HepG2 (cell line): ENCODE data around the gene CHPF. TPM values are rescaled to one million over a fixed set of nuclear protein-coding genes. Genes with fewer than 3 reads are reported as not detected.

Experiments
- ARNT2 ChIP-seq: sonication (generic); formaldehyde crosslinking; IDR thresholded peaks from 2 replicates; pipeline ENCODE4 v1.8.0; 2022; ENCODE audit warnings: mild to moderate bottlenecking, low read depth, missing genetic modification reagents, moderate library complexity
- FOSL1 ChIP-seq: sonication (generic); formaldehyde crosslinking; IDR thresholded peaks from 2 replicates; pipeline ENCODE4 v1.9.0; 2021; ENCODE audit warnings: missing genetic modification reagents, borderline replicate concordance
- HOXA5 ChIP-seq: sonication (generic); formaldehyde crosslinking; IDR thresholded peaks from 2 replicates; pipeline ENCODE4 v1.4.0; 2020; ENCODE audit warnings: missing genetic modification reagents
- HOXD1 ChIP-seq: sonication (generic); formaldehyde crosslinking; IDR thresholded peaks from 2 replicates; pipeline ENCODE4 v1.5.0; 2020; ENCODE audit warnings: missing genetic modification reagents
- MBNL3 ChIP-seq: fragments of 250-450 bp; sonication (Bioruptor Pico); conservative IDR thresholded peaks from 2 replicates; pipeline ENCODE4 v1.8.0; 2022; ENCODE audit warnings: mild to moderate bottlenecking, inconsistent platforms
- MED8 ChIP-seq: sonication (generic); formaldehyde crosslinking; IDR thresholded peaks from 2 replicates; pipeline ENCODE4 v1.8.1; 2023; ENCODE audit warnings: mild to moderate bottlenecking, missing genetic modification reagents; ENCODE audit not compliant: insufficient replicate concordance
- MZF1 ChIP-seq: sonication (generic); formaldehyde crosslinking; IDR thresholded peaks from 2 replicates; pipeline ENCODE4 v1.8.1; 2023; ENCODE audit warnings: mild to moderate bottlenecking, missing genetic modification reagents, borderline replicate concordance
- PCBP1 ChIP-seq: fragments of 200-400 bp; formaldehyde crosslinking; IDR thresholded peaks from 2 replicates; pipeline ENCODE4 v1.6.1; 2017; ENCODE audit warnings: mild to moderate bottlenecking, low read depth, low read length, borderline replicate concordance
- SNAI1 ChIP-seq: sonication (generic); formaldehyde crosslinking; IDR thresholded peaks from 2 replicates; pipeline ENCODE4 v1.5.0; 2020; ENCODE audit warnings: mild to moderate bottlenecking, missing genetic modification reagents, borderline replicate concordance
- SOX5 ChIP-seq: IDR thresholded peaks from 2 replicates; pipeline ENCODE4 v1.6.1; 2016; ENCODE audit warnings: borderline replicate concordance
- ZBTB38 ChIP-seq: sonication (generic); formaldehyde crosslinking; IDR thresholded peaks from 2 replicates; pipeline ENCODE4 v1.5.1; 2020; ENCODE audit warnings: mild to moderate bottlenecking, missing genetic modification reagents
- ZFP37 ChIP-seq: sonication (generic); formaldehyde crosslinking; IDR thresholded peaks from 2 replicates; pipeline ENCODE4 v1.4.0; 2020; ENCODE audit warnings: missing genetic modification reagents, borderline replicate concordance
- ZMYM3 ChIP-seq: sonication (generic); formaldehyde crosslinking; IDR thresholded peaks from 2 replicates; pipeline ENCODE4 v1.5.1; 2020; ENCODE audit warnings: mild to moderate bottlenecking, missing genetic modification reagents
- ZNF101 ChIP-seq: sonication (generic); formaldehyde crosslinking; IDR thresholded peaks from 2 replicates; pipeline ENCODE4 v1.4.0; 2020; ENCODE audit warnings: mild to moderate bottlenecking, low read depth, missing genetic modification reagents, borderline replicate concordance
- ZNF143 ChIP-seq: sonication (generic); formaldehyde crosslinking; IDR thresholded peaks from 2 replicates; pipeline ENCODE4 v1.4.0; 2020; ENCODE audit warnings: missing genetic modification reagents
- ZNF20 ChIP-seq: sonication (generic); formaldehyde crosslinking; IDR thresholded peaks from 2 replicates; pipeline ENCODE4 v1.4.0; 2020; ENCODE audit warnings: mild to moderate bottlenecking, moderate library complexity, missing genetic modification reagents
- ZNF432 ChIP-seq: sonication (generic); formaldehyde crosslinking; IDR thresholded peaks from 2 replicates; pipeline ENCODE4 v1.5.0; 2020; ENCODE audit warnings: missing genetic modification reagents, mild to moderate bottlenecking, borderline replicate concordance
- ZNF607 ChIP-seq: sonication (generic); formaldehyde crosslinking; IDR thresholded peaks from 2 replicates; pipeline ENCODE4 v1.5.1; 2020; ENCODE audit warnings: missing genetic modification reagents, mild to moderate bottlenecking, borderline replicate concordance
- ZNF616 ChIP-seq: sonication (generic); formaldehyde crosslinking; IDR thresholded peaks from 2 replicates; pipeline ENCODE4 v1.5.0; 2020; ENCODE audit warnings: low read depth, mild to moderate bottlenecking, missing genetic modification reagents
- polyA plus RNA-seq, 8 experiments: library from polyadenylated mRNA; depleted of rRNA in 3 of 8; stranded (reverse) in 7 of 8; unstranded in 1 of 8; fragments of >200 nt; fragmentation: Illumina TruSeq in 4 of 8; extraction: Trizol in 4 of 8; gene quantifications; 2 replicates each; pipeline versions ENCODE4 v1.2.1 to v1.2.3, GENCODE V29; 2011 to 2016; ENCODE audit warnings: low read depth in 4 of 8, missing spikeins in 1 of 8, mixed read lengths in 1 of 8; ENCODE audit not compliant: insufficient read depth in 1 of 8
- total RNA-seq, 5 experiments: library from RNA; depleted of rRNA; stranded (reverse); fragments of >200 nt; fragmentation: Illumina TruSeq; extraction: Trizol; gene quantifications; 2 replicates each; pipeline ENCODE4 v1.2.3, GENCODE V29; 2016; ENCODE audit warnings: low read depth in 1 of 5
- TF ChIP-seq, protein P1 (sequence below): sonication (generic); formaldehyde crosslinking; IDR thresholded peaks from 2 replicates; pipeline ENCODE4 v1.4.0; 2020; ENCODE audit warnings: mild to moderate bottlenecking, missing genetic modification reagents
- TF ChIP-seq, protein P2 (sequence below): sonication (generic); formaldehyde crosslinking; IDR thresholded peaks from 2 replicates; pipeline ENCODE4 v1.4.0; 2020; ENCODE audit warnings: mild to moderate bottlenecking, missing genetic modification reagents
- TF ChIP-seq, protein P3 (sequence below): sonication (generic); formaldehyde crosslinking; IDR thresholded peaks from 2 replicates; pipeline ENCODE4 v1.4.0; 2020; ENCODE audit warnings: mild to moderate bottlenecking, missing genetic modification reagents
- TF ChIP-seq, protein P4 (sequence below), 2 experiments: sonication (generic) in 1 of 2; formaldehyde crosslinking in 1 of 2; IDR thresholded peaks; 2 replicates each; pipeline versions ENCODE4 v1.4.0 to v1.6.1; 2018 to 2020; ENCODE audit warnings: missing genetic modification reagents in 2 of 2, borderline replicate concordance in 1 of 2, low read depth in 1 of 2, mild to moderate bottlenecking in 1 of 2, missing biosample characterization in 1 of 2

Gene CHPF
- total and polyA plus RNA-seq, 2 of the 13 experiments (the other 11 are each of a cell fraction or from before 2014, with no cell fraction given), result 79.6 to 111 TPM

DNA sequence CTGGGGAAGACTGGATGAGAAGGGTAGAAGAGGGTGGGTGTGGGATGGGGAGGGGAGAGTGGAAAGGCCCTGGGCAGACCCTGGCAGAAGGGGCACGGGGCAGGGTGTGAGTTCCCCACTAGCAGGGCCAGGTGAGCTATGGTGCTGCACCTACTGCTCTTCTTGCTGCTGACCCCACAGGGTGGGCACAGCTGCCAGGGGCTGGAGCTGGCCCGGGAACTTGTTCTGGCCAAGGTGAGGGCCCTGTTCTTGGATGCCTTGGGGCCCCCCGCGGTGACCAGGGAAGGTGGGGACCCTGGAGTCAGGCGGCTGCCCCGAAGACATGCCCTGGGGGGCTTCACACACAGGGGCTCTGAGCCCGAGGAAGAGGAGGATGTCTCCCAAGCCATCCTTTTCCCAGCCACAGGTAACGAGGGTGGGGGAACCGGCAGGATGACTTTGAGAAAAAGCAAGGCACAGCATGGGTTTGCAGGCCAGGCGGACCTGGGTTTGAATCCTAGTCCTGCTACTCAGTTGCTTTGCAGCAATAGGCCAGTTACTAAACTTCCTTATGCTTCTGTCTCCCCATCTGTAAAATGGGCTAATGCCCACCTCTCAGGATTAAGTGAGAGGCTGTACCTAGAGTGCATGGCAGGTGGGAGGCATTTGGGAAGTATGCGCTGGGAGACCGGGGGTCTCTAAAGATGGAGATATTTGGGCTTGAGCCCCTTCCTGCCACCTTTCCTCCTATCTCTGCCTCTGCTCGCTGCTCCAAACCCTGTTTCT is 28.8 kb upstream of the CHPF start, which contains the start of gene INHA (continued):
- TF ChIP-seq, protein P1, sequence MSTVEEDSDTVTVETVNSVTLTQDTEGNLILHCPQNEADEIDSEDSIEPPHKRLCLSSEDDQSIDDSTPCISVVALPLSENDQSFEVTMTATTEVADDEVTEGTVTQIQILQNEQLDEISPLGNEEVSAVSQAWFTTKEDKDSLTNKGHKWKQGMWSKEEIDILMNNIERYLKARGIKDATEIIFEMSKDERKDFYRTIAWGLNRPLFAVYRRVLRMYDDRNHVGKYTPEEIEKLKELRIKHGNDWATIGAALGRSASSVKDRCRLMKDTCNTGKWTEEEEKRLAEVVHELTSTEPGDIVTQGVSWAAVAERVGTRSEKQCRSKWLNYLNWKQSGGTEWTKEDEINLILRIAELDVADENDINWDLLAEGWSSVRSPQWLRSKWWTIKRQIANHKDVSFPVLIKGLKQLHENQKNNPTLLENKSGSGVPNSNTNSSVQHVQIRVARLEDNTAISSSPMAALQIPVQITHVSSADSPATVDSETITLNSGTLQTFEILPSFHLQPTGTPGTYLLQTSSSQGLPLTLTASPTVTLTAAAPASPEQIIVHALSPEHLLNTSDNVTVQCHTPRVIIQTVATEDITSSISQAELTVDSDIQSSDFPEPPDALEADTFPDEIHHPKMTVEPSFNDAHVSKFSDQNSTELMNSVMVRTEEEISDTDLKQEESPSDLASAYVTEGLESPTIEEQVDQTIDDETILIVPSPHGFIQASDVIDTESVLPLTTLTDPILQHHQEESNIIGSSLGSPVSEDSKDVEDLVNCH (CRISPR knock-in tag), result no peak
- TF ChIP-seq MBNL3 (CRISPR knock-in tag) (no peak), ZMYM3 (CRISPR knock-in tag) (peak; percentile 72; the same call in 1 of the 2 replicates), ZNF607 (CRISPR knock-in tag) (0 out of 2 replicates have a peak, but pooled peaks have one; percentile 54), HOXD1 (CRISPR knock-in tag) (peak; percentile 60; the same call in 1 of the 2 replicates), HOXA5 (CRISPR knock-in tag) (no peak), SNAI1 (0 out of 2 replicates have a peak, but pooled peaks have one; percentile 0), SOX5 (CRISPR knock-in tag) (no peak), ZNF20 (CRISPR knock-in tag) (no peak), ZNF432 (CRISPR knock-in tag) (no peak), ZNF616 (CRISPR knock-in tag) (no peak), MED8 (CRISPR knock-in tag) (no peak), FOSL1 (CRISPR knock-in tag) (0 out of 2 replicates have a peak, but pooled peaks have one; percentile 9), ZNF101 (no peak), MZF1 (no peak), ZNF143 (CRISPR knock-in tag) (no peak), PCBP1 (peak; percentile 78; the same call in 1 of the 2 replicates), ARNT2 (no peak), ZFP37 (CRISPR knock-in tag) (0 out of 2 replicates have a peak, but pooled peaks have one; percentile 35), ZBTB38 (no peak)
- TF ChIP-seq, protein P2, sequence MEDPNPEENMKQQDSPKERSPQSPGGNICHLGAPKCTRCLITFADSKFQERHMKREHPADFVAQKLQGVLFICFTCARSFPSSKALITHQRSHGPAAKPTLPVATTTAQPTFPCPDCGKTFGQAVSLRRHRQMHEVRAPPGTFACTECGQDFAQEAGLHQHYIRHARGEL (CRISPR knock-in tag), result no peak
- TF ChIP-seq, protein P3, sequence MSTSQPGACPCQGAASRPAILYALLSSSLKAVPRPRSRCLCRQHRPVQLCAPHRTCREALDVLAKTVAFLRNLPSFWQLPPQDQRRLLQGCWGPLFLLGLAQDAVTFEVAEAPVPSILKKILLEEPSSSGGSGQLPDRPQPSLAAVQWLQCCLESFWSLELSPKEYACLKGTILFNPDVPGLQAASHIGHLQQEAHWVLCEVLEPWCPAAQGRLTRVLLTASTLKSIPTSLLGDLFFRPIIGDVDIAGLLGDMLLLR (CRISPR knock-in tag), result 0 out of 2 replicates have a peak, but pooled peaks have one; percentile 2
- TF ChIP-seq, protein P4, sequence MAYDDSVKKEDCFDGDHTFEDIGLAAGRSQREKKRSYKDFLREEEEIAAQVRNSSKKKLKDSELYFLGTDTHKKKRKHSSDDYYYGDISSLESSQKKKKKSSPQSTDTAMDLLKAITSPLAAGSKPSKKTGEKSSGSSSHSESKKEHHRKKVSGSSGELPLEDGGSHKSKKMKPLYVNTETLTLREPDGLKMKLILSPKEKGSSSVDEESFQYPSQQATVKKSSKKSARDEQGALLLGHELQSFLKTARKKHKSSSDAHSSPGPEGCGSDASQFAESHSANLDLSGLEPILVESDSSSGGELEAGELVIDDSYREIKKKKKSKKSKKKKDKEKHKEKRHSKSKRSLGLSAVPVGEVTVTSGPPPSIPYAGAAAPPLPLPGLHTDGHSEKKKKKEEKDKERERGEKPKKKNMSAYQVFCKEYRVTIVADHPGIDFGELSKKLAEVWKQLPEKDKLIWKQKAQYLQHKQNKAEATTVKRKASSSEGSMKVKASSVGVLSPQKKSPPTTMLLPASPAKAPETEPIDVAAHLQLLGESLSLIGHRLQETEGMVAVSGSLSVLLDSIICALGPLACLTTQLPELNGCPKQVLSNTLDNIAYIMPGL (CRISPR knock-in tag; IDR thresholded peaks at IDR 0.05; ENCODE audit: borderline replicate concordance in 1 of 2, low read depth in 1 of 2), result 0 out of 4 replicates have a peak, but pooled peaks of 1 of the 2 experiments have one; percentile 5
